Lower leg skin (tissue), 3 donors: ENCODE data around the gene PRRG4.

Experiments
- POLR2A ChIP-seq, 2 donors: fragments of 450-650 bp; IDR thresholded peaks; one replicate each; pipeline ENCODE4 v1.6.1; 2016 to 2017; ENCODE audit warnings: antibody characterized with exemption in 2 of 2, mild to moderate bottlenecking in 1 of 2, moderate library complexity in 1 of 2
- TF ChIP-seq, protein P1 (sequence below), 3 donors: fragments of 450-650 bp; IDR thresholded peaks; one replicate each; pipeline ENCODE4 v1.5.1; 2016; ENCODE audit warnings: antibody characterized with exemption in 3 of 3, mild to moderate bottlenecking in 3 of 3, moderate library complexity in 2 of 3

DNA sequence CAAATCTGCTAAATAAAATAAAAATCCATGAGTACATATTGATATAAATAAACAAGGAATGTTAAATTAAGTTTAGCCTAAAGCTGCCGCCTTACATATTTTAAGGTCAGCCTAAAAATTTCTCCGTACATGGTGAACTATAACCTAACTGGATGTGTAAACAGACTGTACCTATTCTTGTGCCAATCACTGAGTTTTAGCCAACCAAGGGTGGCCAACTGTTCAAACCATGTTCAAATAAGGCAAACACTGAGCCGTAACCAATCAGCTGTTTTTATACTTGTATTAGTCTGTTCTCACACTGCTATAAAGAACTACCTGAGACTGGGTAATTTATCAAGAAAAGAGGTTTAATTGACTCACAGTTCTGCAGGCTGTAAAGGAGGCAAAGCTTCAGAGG lies 54.3 kb downstream of the PRRG4 start:
- TF ChIP-seq, protein P1, sequence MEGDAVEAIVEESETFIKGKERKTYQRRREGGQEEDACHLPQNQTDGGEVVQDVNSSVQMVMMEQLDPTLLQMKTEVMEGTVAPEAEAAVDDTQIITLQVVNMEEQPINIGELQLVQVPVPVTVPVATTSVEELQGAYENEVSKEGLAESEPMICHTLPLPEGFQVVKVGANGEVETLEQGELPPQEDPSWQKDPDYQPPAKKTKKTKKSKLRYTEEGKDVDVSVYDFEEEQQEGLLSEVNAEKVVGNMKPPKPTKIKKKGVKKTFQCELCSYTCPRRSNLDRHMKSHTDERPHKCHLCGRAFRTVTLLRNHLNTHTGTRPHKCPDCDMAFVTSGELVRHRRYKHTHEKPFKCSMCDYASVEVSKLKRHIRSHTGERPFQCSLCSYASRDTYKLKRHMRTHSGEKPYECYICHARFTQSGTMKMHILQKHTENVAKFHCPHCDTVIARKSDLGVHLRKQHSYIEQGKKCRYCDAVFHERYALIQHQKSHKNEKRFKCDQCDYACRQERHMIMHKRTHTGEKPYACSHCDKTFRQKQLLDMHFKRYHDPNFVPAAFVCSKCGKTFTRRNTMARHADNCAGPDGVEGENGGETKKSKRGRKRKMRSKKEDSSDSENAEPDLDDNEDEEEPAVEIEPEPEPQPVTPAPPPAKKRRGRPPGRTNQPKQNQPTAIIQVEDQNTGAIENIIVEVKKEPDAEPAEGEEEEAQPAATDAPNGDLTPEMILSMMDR (IDR thresholded peaks at IDR 0.05) = no peak
- no peak for TF ChIP-seq POLR2A (IDR thresholded peaks at IDR 0.05)
